Chondrocyte (in vitro differentiated cells): Measurements from ENCODE around the gene GAPVD1. TPM values are rescaled to one million over a fixed set of nuclear protein-coding genes. Genes with fewer than 3 reads are reported as not detected.

Experiments
- DNase-seq: peaks from one replicate; pipeline ENCODE4 v3.0.0; 2021; ENCODE audit warnings: mixed read lengths, low spot score
- H3K27ac Mint-ChIP-seq: one replicate; pipeline ENCODE4 v1.8.0; 2021; ENCODE audit warnings: mild to moderate bottlenecking, moderate library complexity, mixed read lengths; ENCODE audit not compliant: unreplicated experiment
- H3K27me3 Mint-ChIP-seq: 2 replicates; pipeline ENCODE4 v1.8.0; 2021; ENCODE audit warnings: low read depth, mixed read lengths
- H3K36me3 Mint-ChIP-seq: 2 replicates; pipeline ENCODE4 v1.8.0; 2021; ENCODE audit warnings: low read depth, mixed read lengths
- H3K4me1 Mint-ChIP-seq: 2 replicates; pipeline ENCODE4 v1.8.0; 2021; ENCODE audit warnings: low read depth, mild to moderate bottlenecking, mixed read lengths
- H3K4me3 Mint-ChIP-seq: one replicate; pipeline ENCODE4 v1.8.0; 2021; ENCODE audit warnings: mild to moderate bottlenecking, moderate library complexity, mixed read lengths; ENCODE audit not compliant: unreplicated experiment
- H3K9me3 Mint-ChIP-seq: 2 replicates; pipeline ENCODE4 v1.8.0; 2021; ENCODE audit warnings: low read depth, mixed read lengths
- CTCF ChIP-seq: fragments of 200-600 bp; sonication (generic); IDR thresholded peaks from 2 replicates; pipeline ENCODE4 v1.5.0; 2021; ENCODE audit warnings: antibody characterized with exemption, mild to moderate bottlenecking, moderate library complexity
- total RNA-seq: library from RNA; stranded (reverse); gene quantifications from 3 replicates; pipeline ENCODE4 v1.2.1, GENCODE V29; 2021

Gene GAPVD1
- total RNA-seq, 1 donor from 2014 or later: 46.2 TPM

DNA sequence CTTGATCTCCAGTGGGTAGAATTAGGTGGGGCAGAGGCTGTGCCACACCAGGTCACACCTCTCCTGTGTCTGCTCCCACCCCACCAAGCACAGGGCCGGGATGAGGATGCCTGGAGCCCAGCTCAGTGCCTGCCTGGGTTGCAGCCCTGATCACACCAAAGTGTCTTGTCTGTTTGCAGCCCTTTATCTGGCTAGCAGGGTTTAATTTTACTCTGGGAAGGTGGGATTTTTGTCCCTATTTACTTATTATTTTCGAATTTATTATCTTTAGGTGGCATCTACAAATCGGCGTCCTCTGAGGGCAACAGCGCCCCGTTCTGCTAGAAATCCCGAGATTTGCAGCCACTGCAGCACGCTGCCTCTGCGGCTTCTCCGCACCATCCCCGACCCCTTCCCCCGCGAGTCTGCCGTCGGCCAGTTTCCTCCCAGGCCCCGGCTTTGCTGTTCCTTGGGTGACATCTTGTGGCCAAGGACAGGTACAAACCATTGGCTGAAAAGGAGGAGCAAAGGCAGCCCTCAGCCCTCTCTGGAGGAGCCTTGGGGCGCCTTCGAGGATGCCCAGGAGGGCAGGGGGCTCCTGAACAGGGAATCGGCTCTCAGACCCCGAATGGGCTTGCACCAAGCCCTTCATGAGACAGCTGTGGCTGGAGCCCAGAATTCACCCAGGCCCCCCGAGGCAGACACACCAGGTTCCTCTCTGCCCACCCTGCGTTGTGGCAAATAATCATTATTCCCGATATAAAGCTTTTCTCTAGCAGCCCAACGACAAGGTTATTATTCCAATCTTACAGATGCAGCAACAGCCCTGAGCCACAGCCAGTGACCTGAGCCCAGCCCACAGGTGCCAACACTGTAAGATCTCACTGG is 113.0 kb downstream of the GAPVD1 start:
- TF ChIP-seq CTCF: peak; percentile 92
- Mint-ChIP-seq H3K4me1 (peaks cover 7% of the 10 kb centered on the region), H3K27me3 (peaks cover 2% of the 10 kb centered on the region), H3K4me3 (peak overlapping the region; percentile 70), H3K9me3 (no peaks in the 10 kb centered on the region), H3K27ac (peak overlapping the region; percentile 8), H3K36me3 (no peaks in the 10 kb centered on the region)
- DNase-seq: no peak

- DNase-seq: no peak
- no peak for TF ChIP-seq CTCF
- no peak overlapping the region for H3K27ac Mint-ChIP-seq
- H3K4me3 Mint-ChIP-seq: no peak overlapping the region
- H3K4me1 Mint-ChIP-seq: peaks cover 7% of the 10 kb centered on the region
- H3K36me3 Mint-ChIP-seq: no peaks in the 10 kb centered on the region
- H3K27me3 Mint-ChIP-seq: peaks cover 2% of the 10 kb centered on the region
- no peaks in the 10 kb centered on the region for H3K9me3 Mint-ChIP-seq
Observed at GRCh38 chr9:125375820-125376219, 114.2 kb downstream of the GAPVD1 start.

- Mint-ChIP-seq H3K27ac (no peak overlapping the region), H3K4me1 (peaks cover 7% of the 10 kb centered on the region), H3K9me3 (no peaks in the 10 kb centered on the region), H3K27me3 (peaks cover 2% of the 10 kb centered on the region), H3K36me3 (no peaks in the 10 kb centered on the region), H3K4me3 (no peak overlapping the region)
- DNase-seq: no peak
- no peak for TF ChIP-seq CTCF
Observed at GRCh38 chr9:125376261-125377226, 114.9 kb downstream of the GAPVD1 start.

GRCh38 chr9:125377584-125378250 is 116.1 kb downstream of the GAPVD1 start:
- Mint-ChIP-seq H3K36me3 (no peaks in the 10 kb centered on the region), H3K27me3 (peaks cover 2% of the 10 kb centered on the region)
- no peak for TF ChIP-seq CTCF

GRCh38 chr9:125378778-125379177 is 117.2 kb downstream of the GAPVD1 start:
- no peak for TF ChIP-seq CTCF
- H3K27ac Mint-ChIP-seq: no peak overlapping the region
- no peaks in the 10 kb centered on the region for H3K36me3 Mint-ChIP-seq
- H3K4me3 Mint-ChIP-seq: no peak overlapping the region
- H3K9me3 Mint-ChIP-seq: no peaks in the 10 kb centered on the region
- peaks cover 2% of the 10 kb centered on the region for H3K27me3 Mint-ChIP-seq
- peaks cover 7% of the 10 kb centered on the region for H3K4me1 Mint-ChIP-seq
- no peak for DNase-seq

More at GRCh38 chr9:125377584-125378250, 116.1 kb downstream of the GAPVD1 start:
- no peak overlapping the region for H3K27ac Mint-ChIP-seq
- H3K4me3 Mint-ChIP-seq: no peak overlapping the region
- no peaks in the 10 kb centered on the region for H3K9me3 Mint-ChIP-seq
- no peak for DNase-seq
- peaks cover 7% of the 10 kb centered on the region for H3K4me1 Mint-ChIP-seq
